ENCODE results near the gene HLA-DMB. TPM values are rescaled to one million over a fixed set of nuclear protein-coding genes. Genes with fewer than 3 reads are reported as not detected.

Gene HLA-DMB
- total RNA-seq, 1 donor from 2014 or later, result 0.26 TPM

DNA sequence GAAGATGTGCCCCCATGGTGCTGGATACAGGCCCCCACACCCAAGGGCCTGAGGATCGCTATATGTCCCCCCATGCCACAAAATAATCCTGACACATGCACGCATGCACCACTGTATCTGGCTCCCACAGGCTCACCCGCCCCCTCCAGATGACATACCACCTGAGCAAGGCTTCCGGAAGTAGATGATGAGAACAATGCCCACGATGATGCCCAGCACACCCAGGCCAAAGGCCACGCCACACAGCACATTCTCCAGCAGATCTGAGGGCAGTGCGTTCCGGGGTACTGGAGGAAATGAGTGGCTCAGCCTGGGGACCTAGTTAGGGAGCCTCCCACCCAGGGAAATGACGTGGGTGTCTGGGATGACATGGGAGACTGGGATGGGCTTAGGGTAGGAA is 8.3 kb upstream of the HLA-DMB start:
- TF ChIP-seq, protein P1, sequence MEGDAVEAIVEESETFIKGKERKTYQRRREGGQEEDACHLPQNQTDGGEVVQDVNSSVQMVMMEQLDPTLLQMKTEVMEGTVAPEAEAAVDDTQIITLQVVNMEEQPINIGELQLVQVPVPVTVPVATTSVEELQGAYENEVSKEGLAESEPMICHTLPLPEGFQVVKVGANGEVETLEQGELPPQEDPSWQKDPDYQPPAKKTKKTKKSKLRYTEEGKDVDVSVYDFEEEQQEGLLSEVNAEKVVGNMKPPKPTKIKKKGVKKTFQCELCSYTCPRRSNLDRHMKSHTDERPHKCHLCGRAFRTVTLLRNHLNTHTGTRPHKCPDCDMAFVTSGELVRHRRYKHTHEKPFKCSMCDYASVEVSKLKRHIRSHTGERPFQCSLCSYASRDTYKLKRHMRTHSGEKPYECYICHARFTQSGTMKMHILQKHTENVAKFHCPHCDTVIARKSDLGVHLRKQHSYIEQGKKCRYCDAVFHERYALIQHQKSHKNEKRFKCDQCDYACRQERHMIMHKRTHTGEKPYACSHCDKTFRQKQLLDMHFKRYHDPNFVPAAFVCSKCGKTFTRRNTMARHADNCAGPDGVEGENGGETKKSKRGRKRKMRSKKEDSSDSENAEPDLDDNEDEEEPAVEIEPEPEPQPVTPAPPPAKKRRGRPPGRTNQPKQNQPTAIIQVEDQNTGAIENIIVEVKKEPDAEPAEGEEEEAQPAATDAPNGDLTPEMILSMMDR (IDR thresholded peaks at IDR 0.05; ENCODE audit: insufficient read depth, low read length, severe bottlenecking), result no peak
- Histone ChIP-seq H3K27me3 (ENCODE audit: control insufficient read depth, insufficient read depth, low read length) (no peaks in the 10 kb centered on the region), H3K4me3 (ENCODE audit: low read depth, low read length) (no peak overlapping the region), H3K36me3 (ENCODE audit: control insufficient read depth, insufficient read depth, low read length) (no peaks in the 10 kb centered on the region)
- no peak for FAIRE-seq
- no peak for DNase-seq (ENCODE audit: low read depth)

DNA sequence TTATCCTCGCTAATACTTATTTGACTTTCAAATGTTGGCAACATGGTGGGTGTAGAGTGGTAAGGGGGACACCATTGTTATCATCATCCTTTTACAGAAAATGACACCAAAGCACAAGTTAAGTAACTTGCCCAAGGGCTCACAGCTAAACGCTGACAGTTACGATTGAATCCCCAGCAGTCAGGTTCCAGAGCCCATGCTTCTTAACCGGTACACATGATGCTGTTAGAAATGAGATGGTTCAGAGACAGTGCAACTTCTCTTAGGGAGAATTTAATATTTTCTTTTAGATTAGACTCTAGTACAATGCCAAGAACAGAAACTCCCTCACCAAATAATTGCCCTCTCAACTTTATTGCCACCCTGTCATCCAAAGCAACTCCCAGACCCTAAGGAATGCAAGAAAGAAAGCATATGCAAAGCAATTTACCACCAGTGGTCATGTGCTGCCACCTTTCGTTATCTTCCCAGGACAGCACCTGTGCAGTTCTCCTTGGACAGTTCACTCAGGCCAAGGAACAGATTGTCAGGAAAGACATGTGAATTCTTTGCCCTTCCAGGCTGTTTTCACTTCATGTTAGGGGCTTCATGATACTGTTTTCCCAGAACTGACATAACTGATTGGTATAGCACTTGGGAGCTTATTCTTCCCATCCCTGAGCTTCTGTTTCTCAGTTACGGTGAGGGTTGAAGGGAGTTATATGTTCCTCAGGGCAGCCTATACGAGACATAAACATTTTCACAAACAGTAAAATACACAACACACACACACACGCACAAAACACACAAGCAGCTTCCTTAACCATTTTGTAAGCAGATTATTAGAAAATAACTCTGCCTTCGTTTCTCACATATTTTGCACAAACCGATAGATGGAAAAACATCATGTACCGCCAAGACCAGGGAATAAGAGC is 7.0 kb upstream of the HLA-DMB start:
- H3K36me3 ChIP-seq (ENCODE audit: control insufficient read depth, insufficient read depth, low read length), result no peaks in the 10 kb centered on the region
- TF ChIP-seq, protein P1 (IDR thresholded peaks at IDR 0.05; ENCODE audit: insufficient read depth, low read length, severe bottlenecking), result peak; percentile 71
- no peak overlapping the region for H3K4me3 ChIP-seq (ENCODE audit: low read depth, low read length)
- H3K27me3 ChIP-seq (ENCODE audit: control insufficient read depth, insufficient read depth, low read length), result no peaks in the 10 kb centered on the region
- DNase-seq (ENCODE audit: low read depth), result peak; percentile 62
- FAIRE-seq, result no peak

DNA sequence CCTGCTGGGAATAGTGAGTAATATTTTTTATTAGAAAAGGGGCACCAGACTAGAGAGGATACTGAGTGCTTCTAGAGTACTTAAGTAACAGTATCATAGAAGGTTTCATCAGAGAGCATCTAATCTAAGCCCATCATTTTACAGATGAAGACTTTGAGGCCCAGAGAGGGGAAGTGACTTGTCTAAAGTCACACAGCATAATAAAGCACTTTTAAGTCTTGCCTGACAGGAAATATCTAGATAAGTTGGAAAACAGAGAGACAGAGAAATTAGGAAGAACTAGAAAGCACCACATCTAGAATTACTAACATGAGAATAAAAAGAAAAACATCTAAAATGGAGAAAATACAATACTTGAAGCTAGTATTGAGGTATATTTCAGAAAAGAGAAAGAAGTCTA is 6.1 kb upstream of the HLA-DMB start:
- H3K27me3 ChIP-seq (ENCODE audit: control insufficient read depth, insufficient read depth, low read length), result no peaks in the 10 kb centered on the region
- FAIRE-seq (no peak), DNase-seq (ENCODE audit: low read depth) (no peak)
- TF ChIP-seq, protein P1 (IDR thresholded peaks at IDR 0.05; ENCODE audit: insufficient read depth, low read length, severe bottlenecking), result no peak
- H3K36me3 ChIP-seq (ENCODE audit: control insufficient read depth, insufficient read depth, low read length), result no peaks in the 10 kb centered on the region
- H3K4me3 ChIP-seq (ENCODE audit: low read depth, low read length), result no peak overlapping the region

DNA sequence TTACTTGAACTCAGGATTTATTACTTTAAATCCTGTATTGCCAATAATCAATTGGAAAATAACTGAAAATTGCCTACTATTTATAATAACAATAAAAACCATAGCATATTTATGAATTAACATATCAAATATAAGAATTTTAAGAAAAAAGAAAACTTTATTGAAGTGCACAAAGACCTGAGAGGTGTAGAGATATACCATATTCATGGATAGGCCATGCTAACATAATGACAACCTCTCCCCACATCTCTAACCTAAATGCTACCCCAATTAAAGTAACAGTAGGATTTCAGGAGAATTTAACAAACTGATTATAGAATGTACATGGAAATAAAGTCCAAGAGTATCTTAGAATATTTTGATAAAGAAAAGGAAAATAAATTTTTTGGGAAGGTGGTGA is 5.1 kb upstream of the HLA-DMB start:
- H3K36me3 ChIP-seq (ENCODE audit: control insufficient read depth, insufficient read depth, low read length), result no peaks in the 10 kb centered on the region
- DNase-seq (ENCODE audit: low read depth) (no peak), FAIRE-seq (no peak)
- H3K27me3 ChIP-seq (ENCODE audit: control insufficient read depth, insufficient read depth, low read length), result no peaks in the 10 kb centered on the region
- H3K4me3 ChIP-seq (ENCODE audit: low read depth, low read length), result no peak overlapping the region
- TF ChIP-seq, protein P1 (IDR thresholded peaks at IDR 0.05; ENCODE audit: insufficient read depth, low read length, severe bottlenecking), result no peak

DNA sequence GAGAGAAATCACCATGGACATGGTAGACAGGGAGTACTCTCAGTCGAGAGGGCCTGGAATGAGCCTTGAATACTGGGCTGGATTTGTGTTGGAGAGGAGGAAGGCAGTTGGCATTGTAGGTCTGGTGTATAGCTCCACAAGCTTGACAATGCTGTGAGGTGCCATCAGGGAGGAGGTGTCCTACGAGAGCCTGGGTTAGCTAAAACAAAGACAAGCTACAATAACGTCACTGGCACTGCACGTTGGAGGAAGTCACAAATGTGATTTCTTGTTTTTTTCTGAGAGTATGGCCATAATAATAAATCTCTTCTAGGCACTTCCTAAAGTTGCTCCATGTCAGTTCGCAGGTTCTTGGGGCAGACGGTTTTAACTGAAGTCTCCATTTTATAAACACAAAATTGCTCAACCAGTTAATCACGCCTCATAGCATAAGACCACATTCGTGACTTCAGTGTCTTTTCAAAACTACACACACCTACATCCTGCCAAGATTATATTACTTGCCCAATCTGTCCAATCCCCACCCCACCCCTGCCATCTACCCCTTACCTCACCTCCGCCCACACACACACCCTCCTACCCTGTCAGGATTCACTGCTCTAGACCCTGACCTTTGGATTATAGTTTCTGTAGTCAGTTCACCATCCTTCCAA is 4.4 kb upstream of the HLA-DMB start:
- Histone ChIP-seq H3K27me3 (ENCODE audit: control insufficient read depth, insufficient read depth, low read length) (no peaks in the 10 kb centered on the region), H3K4me3 (ENCODE audit: low read depth, low read length) (no peak overlapping the region), H3K36me3 (ENCODE audit: control insufficient read depth, insufficient read depth, low read length) (no peaks in the 10 kb centered on the region)
- TF ChIP-seq, protein P1 (IDR thresholded peaks at IDR 0.05; ENCODE audit: insufficient read depth, low read length, severe bottlenecking), result no peak
- no peak for DNase-seq (ENCODE audit: low read depth)
- no peak for FAIRE-seq
